Small intestine (tissue), 7 donors: ENCODE results near the gene CDC14A. TPM values are rescaled to one million over a fixed set of nuclear protein-coding genes. Genes with fewer than 3 reads are reported as not detected.
A peak's percentile ranks its signal among the peaks of the same experiment; 100 is the strongest.

Experiments
- DNase-seq, 2 donors: peaks; one replicate each; pipeline versions ENCODE4 v3.0.0 to v3.0.0-alpha.2; 2013
- FAIRE-seq: peaks from 2 replicates; lab custom pipeline; 2012; peaks lifted over from hg19 to GRCh38; lab: Jason Lieb, UNC
- H3K27ac ChIP-seq, 3 donors: one replicate each; pipeline ENCODE4 v1.5.1; 2013; ENCODE audit warnings: low read length in 2 of 3, mild to moderate bottlenecking in 2 of 3, control low read depth in 1 of 3, inconsistent platforms in 1 of 3, low read depth in 1 of 3, moderate library complexity in 1 of 3
- H3K27me3 ChIP-seq, 3 donors: one replicate each; pipeline ENCODE4 v1.6.1; 2013; ENCODE audit warnings: low read length in 3 of 3, inconsistent platforms in 1 of 3; ENCODE audit not compliant: control insufficient read depth in 3 of 3, insufficient read depth in 3 of 3
- H3K36me3 ChIP-seq, 3 donors: one replicate each; pipeline ENCODE4 v1.6.1; 2013; ENCODE audit warnings: low read length in 3 of 3, inconsistent platforms in 1 of 3, low read depth in 1 of 3, mild to moderate bottlenecking in 1 of 3, moderate library complexity in 1 of 3; ENCODE audit not compliant: control insufficient read depth in 3 of 3, insufficient read depth in 2 of 3
- H3K4me1 ChIP-seq, 3 donors: one replicate each; pipeline ENCODE4 v1.6.1; 2013; ENCODE audit warnings: low read length in 2 of 3, inconsistent platforms in 1 of 3, low read depth in 1 of 3, mild to moderate bottlenecking in 1 of 3, moderate library complexity in 1 of 3; ENCODE audit not compliant: control insufficient read depth in 3 of 3, insufficient read depth in 2 of 3
- H3K4me3 ChIP-seq, 3 donors: one replicate each; pipeline ENCODE4 v1.5.1; 2013; ENCODE audit warnings: low read length in 3 of 3, control low read depth in 1 of 3, inconsistent platforms in 1 of 3, low read depth in 1 of 3, mild to moderate bottlenecking in 1 of 3, moderate library complexity in 1 of 3
- H3K9me3 ChIP-seq, 2 donors: one replicate each; pipeline ENCODE4 v1.6.1; 2013; ENCODE audit warnings: low read depth in 1 of 2, low read length in 1 of 2; ENCODE audit not compliant: control insufficient read depth in 2 of 2, insufficient read depth in 1 of 2
- WGBS, 3 donors: extraction: QIAGEN DNeasy Blood & Tissue Kit; methylation state at CpG; one replicate each; pipeline ENCODE4 v1.1.7; 2013; 5-methylcytosine and 5-hydroxymethylcytosine counted together
- polyA plus RNA-seq, 4 donors: library from polyadenylated mRNA; stranded (reverse) in 3 of 4; unstranded in 1 of 4; fragments of 200-250 nt in 3 of 4; fragments of 120-200 nt in 1 of 4; gene quantifications; one replicate each; pipeline versions ENCODE4 v1.2.1 to v1.2.3, GENCODE V29; 2013
- donor health status: healthy with polysubstance abuse.
- donor health status: control.
- donor health status: control.
- donor health status: Bipolar disorder and iron deficiency.
- donor health status: healthy.

The CDC14A gene
- polyA plus RNA-seq, 4 donors: 4.2 to 18.0 (median 12.6) TPM

DNA sequence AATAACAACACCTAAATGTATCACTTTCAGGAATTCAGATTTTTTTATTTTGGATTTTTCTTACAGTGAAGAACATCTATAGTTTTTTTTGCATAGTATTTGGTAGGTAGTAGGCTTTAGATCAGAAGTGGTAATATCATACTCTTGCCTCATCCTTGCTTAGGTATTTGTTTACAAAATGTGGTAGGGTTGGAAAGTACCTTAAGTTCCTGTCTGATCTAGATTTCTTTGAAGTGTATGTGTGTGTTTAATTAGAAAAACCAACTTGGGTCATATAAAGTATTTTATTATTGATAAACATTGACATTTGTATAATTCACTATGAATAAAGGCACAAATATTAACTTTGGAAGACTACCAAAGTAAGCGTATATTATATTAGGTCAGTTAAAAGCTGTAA is 100.3 kb downstream of the CDC14A start:
- no peak for FAIRE-seq
- 31 to 50% (median 43%) methylated on average over 1 of the region's 1 CpG for WGBS, 3 donors
- Histone ChIP-seq H3K4me3 (no peak overlapping the region), H3K4me1 (no peaks in the 10 kb centered on the region), H3K27me3 (no peaks in the 10 kb centered on the region), H3K9me3 (no peaks in the 10 kb centered on the region), H3K27ac (no peak overlapping the region), H3K36me3 (peaks cover 2 to 10% (median 2%) of the 10 kb centered on the region in 3 donors)
- DNase-seq: peak in 1 of 2 donors; percentile 50

DNA sequence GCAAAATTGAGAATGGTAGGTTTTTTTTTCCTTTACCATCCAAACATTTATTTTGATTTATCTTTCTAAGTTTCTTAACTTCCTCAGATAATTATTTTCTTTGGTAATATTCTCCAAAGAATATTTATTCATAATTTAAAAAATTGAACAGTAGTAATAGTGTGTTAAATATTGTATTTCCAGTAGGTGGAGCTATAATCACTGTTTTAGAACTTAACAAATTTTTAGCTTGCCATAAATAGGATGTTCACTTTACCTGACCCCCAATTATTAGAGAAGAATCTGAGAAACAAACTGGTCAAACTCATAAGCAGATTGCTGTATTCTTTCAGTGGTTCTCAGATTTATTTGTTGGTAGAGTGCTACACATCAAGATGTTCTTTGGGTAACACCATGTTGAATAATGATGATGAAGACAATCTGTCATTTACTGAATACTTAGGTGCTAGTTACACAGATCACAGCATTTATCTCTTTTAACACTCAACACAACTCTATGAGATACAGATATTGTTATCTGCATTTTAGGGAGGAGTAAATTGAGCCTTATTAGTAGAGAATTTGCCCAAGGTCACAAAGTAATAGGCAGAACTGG is 103.3 kb downstream of the CDC14A start:
- FAIRE-seq: peak; percentile 89
- Histone ChIP-seq H3K4me1 (no peaks in the 10 kb centered on the region), H3K36me3 (peaks cover 2 to 10% (median 2%) of the 10 kb centered on the region in 3 donors), H3K27ac (no peak overlapping the region), H3K4me3 (no peak overlapping the region), H3K27me3 (no peaks in the 10 kb centered on the region), H3K9me3 (no peaks in the 10 kb centered on the region)
- DNase-seq: no peak

DNA sequence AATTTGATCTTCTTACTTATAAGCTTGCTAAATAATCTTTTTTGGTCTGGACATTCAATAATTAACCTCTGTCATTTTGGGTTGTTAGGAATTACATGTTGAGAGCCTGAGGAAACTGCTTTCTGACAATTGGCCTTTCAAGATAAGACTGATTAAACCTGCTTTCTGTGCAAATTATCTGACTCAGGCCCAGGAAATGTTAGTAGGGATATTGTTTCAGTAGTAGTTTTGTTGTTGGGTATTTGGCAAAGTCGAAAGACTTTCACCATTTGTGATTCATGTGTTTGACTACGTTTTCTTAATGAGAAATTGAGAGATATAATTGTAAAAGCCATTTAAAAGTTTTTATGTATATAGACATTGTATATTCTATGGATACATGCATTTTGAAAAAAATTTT is 104.6 kb downstream of the CDC14A start:
- Histone ChIP-seq H3K9me3 (no peaks in the 10 kb centered on the region), H3K4me1 (no peaks in the 10 kb centered on the region), H3K36me3 (peaks cover 2 to 15% (median 2%) of the 10 kb centered on the region in 3 donors), H3K27ac (no peak overlapping the region), H3K27me3 (no peaks in the 10 kb centered on the region), H3K4me3 (no peak overlapping the region)
- DNase-seq (no peak), FAIRE-seq (no peak)
- 87 to 89% (median 88%) methylated on average over 2 of the region's 2 CpGs for WGBS, 3 donors

DNA sequence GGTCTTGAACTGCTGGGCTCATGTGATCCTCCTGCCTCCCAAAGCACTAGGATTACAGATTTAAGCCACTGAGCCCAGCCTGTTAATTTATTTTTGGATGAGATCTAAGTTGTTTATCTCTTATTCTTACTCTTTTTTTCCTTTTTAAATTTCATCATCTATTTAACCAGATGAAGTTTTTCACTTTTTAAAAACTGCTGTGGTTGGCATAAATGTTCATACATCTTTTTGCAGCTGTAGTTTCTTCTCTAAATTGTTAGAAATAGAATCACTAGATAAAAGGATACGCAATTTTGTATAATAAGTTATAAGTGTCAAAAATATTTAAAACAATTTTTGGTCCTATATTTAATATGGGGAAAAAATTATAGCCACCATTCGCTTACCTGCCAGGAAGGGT is 105.4 kb downstream of the CDC14A start:
- Histone ChIP-seq H3K27ac (no peak overlapping the region), H3K9me3 (no peaks in the 10 kb centered on the region), H3K4me1 (no peaks in the 10 kb centered on the region), H3K4me3 (no peak overlapping the region), H3K36me3 (peaks cover 2 to 17% (median 6%) of the 10 kb centered on the region in 3 donors), H3K27me3 (no peaks in the 10 kb centered on the region)
- DNase-seq (no peak), FAIRE-seq (no peak)
- 88 to 98% (median 96%) methylated on average over 2 of the region's 2 CpGs for WGBS, 3 donors

DNA sequence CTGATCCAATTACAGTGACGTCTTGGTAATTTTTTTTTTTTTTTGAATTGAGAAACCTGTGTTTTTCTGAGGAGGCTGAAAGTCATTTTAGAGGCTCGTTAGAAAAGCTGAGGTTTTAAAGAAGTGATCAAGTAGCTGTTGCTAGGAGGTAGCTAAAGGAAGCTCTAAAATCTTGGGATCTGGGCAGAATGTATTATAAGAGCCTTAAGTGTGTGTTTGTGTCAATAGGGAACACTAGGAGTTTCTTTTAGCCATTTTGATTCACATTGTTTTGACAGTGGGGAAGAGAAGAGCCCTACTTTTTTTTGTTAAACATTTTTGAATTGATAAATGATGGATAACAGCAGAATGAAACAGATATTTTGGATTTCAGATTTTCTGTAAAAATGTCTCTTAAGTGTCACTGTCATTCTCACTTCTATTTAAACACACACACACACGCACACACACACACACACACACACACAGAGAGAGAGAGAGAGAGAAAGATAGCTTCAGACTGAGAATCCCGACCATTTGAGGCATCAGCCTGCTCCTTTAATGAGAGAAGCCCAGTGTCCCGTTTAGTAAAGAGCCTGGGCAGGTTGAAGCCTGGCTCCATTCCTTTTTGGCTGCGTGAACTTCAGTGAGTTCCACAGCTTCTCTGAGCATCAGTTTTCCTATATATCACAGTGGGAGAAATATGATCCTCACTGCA is 106.5 kb downstream of the CDC14A start:
- H3K27ac ChIP-seq: no peak overlapping the region
- whole genome bisulfite sequencing, 3 donors: 67 to 68% (median 67%) methylated on average over 6 of the region's 6 CpGs
- no peaks in the 10 kb centered on the region for H3K4me1 ChIP-seq
- H3K36me3 ChIP-seq: peaks cover 2 to 16% (median 9%) of the 10 kb centered on the region in 3 donors
- FAIRE-seq: no peak
- no peaks in the 10 kb centered on the region for H3K27me3 ChIP-seq
- no peaks in the 10 kb centered on the region for H3K9me3 ChIP-seq
- DNase-seq: no peak
- H3K4me3 ChIP-seq: no peak overlapping the region

DNA sequence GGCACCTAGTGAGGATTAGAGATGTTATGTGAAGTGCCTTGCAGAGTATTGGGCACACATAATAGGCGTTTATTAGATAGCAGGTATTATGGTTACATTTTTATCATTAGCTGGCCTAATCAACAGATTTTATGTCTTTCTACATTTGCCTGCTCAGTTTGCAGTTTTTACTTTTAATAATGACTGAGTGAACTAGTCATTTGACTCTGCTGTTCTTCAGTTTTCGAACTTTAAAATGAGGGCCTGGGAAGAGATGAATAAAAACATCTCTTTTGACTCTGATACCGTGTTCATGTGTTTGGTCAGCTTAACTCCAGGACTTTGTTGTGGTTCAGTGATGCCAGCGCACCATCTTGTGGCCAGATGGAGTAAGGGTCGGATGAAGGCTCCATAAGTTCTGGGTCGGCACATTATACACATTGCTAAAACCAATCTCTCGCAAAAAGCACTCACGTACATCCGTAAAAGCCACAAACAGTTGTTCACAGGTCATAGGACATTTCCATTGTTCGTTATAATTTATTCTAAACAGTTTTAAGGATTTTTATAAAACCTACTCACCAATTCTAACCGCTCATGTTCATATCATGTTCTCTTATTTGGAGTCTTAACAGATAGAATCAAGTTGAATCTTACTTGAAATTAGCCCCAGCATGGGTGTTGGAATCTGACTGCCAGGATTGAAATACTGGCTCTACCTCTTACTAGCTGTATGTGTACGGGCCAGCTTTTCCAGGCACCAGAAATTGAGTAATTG is 107.2 kb downstream of the CDC14A start:
- Histone ChIP-seq H3K4me1 (no peaks in the 10 kb centered on the region), H3K27ac (no peak overlapping the region), H3K9me3 (no peaks in the 10 kb centered on the region), H3K4me3 (no peak overlapping the region), H3K36me3 (peaks cover 2 to 16% (median 10%) of the 10 kb centered on the region in 3 donors), H3K27me3 (no peaks in the 10 kb centered on the region)
- WGBS, 3 donors: 14 to 24% (median 18%) methylated on average over 12 of the region's 12 CpGs
- DNase-seq: peak; percentile 79 to 80
- no peak for FAIRE-seq

DNA sequence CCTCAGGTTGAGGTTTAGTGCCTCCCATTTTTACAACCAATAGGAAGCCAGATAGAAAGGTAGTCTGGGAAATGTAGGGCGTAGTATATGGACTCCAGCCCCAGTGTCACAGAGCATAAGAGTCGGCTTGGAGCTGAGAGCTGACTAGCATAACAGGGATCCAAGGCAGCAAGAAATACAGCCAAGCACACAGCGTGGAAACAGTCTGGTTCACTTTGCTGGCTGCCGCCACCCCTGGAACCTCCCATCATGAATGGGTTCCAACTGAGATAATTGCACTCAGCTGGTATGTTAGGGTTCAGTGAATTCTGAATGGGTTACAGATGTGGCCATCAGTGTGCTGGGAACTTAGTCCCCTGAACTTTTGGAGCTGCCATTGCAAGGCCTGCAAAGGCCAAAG is 108.9 kb downstream of the CDC14A start:
- Histone ChIP-seq H3K27me3 (no peaks in the 10 kb centered on the region), H3K27ac (no peak overlapping the region), H3K4me1 (no peaks in the 10 kb centered on the region), H3K9me3 (no peaks in the 10 kb centered on the region), H3K4me3 (no peak overlapping the region), H3K36me3 (peaks cover 2 to 16% (median 11%) of the 10 kb centered on the region in 3 donors)
- DNase-seq: peak in 1 of 2 donors; percentile 40
- 71 to 78% (median 72%) methylated on average over 4 of the region's 4 CpGs for WGBS, 3 donors
- FAIRE-seq: no peak

DNA sequence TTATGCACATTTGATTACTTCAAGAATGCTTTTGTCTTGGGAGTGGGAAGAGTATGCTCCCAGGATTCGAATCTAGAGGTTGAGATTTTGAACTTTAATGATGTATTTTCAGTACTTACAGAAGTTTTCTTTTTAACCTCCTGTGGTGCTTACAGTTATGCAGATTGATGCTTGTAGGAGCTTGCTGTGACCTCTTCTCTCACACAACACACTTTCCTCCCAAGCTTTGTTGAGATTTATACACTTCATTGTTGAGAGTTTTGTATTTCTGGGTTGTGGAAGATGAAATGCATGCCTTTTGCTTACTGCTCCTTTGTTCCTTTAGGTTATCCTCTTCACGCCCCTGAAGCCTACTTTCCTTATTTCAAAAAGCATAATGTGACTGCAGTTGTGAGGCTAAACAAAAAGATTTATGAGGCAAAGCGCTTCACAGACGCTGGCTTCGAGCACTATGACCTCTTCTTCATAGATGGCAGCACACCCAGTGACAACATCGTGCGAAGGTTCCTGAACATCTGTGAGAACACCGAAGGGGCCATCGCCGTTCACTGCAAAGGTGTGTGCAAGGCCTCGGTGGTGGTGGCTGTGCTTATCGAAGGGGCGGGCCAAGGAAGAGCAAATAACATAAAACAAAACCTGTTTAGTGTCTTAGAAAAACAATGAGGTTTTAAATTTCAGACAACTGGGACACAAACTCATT is 110.2 kb downstream of the CDC14A start:
- DNase-seq (no peak), FAIRE-seq (no peak)
- H3K4me3 ChIP-seq: no peak overlapping the region
- H3K27me3 ChIP-seq: no peaks in the 10 kb centered on the region
- H3K27ac ChIP-seq: no peak overlapping the region
- 87 to 93% (median 92%) methylated on average over 13 of the region's 13 CpGs for WGBS, 3 donors
- no peaks in the 10 kb centered on the region for H3K9me3 ChIP-seq
- no peaks in the 10 kb centered on the region for H3K4me1 ChIP-seq
- H3K36me3 ChIP-seq: peaks cover 0 to 14% (median 14%) of the 10 kb centered on the region in 3 donors
